HG03095 (cell line): ENCODE measurements around the gene ISM1.

Experiments used
- ATAC-seq: cut with Tn5 transposase; IDR thresholded peaks from one replicate; pipeline ENCODE4 v1.9.1; 2021; ENCODE audit warnings: moderate library complexity; ENCODE audit not compliant: unreplicated experiment

Gene ISM1

GRCh38 chr20:13278812-13279570 is 57.9 kb downstream of the ISM1 start:
- no peak for ATAC-seq

DNA sequence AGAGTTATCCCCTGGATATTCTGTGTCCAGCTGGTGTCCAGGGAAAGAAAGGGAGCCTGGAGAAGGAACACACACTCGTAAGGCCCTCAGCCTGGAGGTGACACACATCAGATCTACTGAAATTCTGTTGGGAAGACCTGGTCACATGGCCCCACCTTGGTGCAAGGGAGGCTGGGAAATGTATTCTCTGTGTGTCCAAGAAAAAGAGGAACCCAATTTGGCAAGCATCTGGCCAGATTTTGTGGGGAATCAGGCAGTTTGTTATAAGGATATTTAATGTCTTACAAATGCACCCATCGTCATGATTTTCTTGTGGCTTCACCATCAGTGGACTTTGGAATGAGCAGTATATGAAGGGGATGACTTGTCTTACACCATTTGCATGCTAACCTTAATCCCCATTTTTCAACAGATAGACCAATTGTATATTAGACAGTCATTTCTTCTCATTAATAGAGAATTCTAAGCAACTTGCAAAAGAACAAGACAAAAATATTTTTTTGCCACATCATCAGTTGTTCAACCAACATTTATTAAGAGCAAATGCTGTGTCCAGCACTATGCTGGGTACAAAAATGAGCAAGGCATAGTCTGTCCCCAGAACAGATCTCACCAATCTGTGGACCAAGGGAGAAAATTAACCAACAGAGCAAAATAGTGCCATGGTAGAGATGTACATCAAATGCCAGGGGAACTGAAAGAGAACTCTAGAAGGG is 59.7 kb downstream of the ISM1 start:
- ATAC-seq: no peak

GRCh38 chr20:13283869-13284829 is 63.1 kb downstream of the ISM1 start:
- ATAC-seq: no peak

DNA sequence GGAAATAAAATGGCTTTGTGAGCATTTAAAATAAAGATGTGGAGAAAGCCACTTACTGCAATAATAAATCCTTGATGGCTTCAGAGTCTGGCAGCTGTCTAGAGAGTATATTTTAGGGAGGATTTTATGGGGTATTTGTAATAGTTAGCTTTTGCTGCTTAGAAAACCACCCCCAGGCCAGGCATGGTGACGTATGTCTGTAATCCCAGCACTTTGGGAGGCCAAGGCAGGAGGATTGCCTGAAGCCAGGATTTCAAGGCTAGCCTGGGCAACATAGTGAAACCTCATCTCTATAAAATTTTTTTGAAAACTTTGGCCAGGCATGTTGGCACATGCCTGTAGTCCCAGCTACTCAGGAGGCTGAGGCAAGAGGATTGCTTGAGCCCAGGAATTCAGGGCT is 63.8 kb downstream of the ISM1 start:
- ATAC-seq: no peak

GRCh38 chr20:13285408-13285807 is 64.3 kb downstream of the ISM1 start:
- no peak for ATAC-seq

GRCh38 chr20:13286052-13286451 is 65.0 kb downstream of the ISM1 start:
- no peak for ATAC-seq

- no peak for ATAC-seq
Observed at GRCh38 chr20:13286607-13287006, 65.5 kb downstream of the ISM1 start.

DNA sequence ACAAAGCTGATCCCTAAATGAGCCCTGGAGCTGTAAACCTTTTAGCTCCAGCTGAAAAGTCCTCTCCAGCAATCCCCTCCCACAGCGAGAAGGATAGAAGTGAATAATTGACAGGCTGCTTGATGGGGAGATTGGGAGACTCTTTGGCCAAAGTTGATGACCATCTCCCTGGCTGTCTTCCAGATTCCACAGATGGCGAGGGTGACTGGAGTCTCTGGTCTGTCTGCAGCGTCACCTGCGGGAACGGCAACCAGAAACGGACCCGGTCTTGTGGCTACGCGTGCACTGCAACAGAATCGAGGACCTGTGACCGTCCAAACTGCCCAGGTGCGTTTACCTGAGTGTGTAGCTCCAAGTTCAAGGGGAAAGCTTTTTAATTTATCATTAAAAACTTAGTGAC is 67.3 kb downstream of the ISM1 start:
- ATAC-seq: no peak

DNA sequence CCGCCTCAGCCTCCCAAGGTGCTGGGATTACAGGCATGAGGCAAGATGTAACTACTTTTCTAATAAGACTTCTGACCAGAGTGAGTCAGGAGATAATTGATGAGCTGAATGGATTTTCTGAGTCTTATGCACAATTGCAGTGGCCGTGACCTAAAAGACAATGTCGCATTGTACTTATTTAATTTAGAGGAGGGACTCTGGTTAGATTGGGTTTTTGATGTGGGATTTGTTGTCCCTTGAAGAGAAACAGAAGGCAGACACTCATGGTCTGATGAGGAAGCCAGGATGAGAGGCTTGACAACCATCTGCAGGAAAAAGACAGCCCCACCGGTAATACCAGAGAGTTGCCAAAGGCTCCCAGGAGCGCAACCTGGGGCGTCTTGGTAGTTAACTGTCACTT is 68.0 kb downstream of the ISM1 start:
- ATAC-seq: no peak

- ATAC-seq: no peak
Observed at GRCh38 chr20:13290724-13291123, 69.7 kb downstream of the ISM1 start.

- no peak for ATAC-seq
Observed at GRCh38 chr20:13291157-13291556, 70.1 kb downstream of the ISM1 start.

DNA sequence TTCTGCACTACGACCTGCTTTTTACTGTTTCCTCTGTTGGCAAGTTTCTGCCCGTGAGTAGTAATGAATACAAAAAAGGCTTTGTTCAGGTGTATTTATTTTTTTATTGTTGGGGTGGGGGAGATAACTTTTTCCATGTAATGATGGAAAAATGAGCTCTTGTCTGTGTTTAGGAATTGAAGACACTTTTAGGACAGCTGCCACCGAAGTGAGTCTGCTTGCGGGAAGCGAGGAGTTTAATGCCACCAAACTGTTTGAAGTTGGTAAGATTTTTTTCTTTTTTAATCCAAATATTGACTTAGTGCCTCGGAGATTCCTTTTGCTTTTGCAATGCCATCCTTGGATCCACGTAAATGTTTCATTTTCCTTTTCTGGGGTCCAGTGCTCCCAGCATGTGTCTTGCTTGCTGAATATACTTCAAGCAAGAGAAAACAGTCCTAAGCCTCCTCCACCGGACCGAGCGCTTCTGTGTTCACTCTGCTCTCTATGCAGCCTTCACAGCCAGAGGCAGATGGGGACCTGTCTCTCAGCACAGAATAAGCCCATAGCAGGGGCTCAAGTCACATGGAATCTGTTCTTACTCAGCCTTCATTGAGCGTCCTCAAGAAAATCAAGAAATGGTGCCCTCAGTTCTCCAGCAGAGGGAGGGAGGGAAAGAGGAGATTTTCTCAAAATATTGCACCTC is 71.3 kb downstream of the ISM1 start:
- no peak for ATAC-seq

GRCh38 chr20:13294522-13294921 is 73.4 kb downstream of the ISM1 start:
- no peak for ATAC-seq

DNA sequence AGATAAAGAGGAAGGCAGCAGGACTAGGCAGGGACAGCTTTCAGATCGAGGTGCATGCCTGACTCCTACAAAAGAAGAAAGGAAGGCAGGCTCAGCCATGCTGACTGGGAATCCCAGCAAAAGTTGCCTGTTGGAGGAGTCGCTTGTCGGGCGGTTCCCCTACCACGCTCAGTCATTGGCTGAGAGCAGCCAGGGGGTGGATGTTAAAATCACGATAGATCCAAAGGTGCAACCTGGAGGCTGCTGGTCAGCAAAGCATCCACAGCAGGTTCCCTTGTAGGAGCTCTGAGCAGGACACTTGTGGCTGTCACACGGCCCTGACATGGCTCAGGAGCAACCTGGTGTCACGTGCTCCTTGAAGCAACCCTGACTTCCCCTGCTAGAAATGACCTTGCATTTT is 74.6 kb downstream of the ISM1 start:
- no peak for ATAC-seq

DNA sequence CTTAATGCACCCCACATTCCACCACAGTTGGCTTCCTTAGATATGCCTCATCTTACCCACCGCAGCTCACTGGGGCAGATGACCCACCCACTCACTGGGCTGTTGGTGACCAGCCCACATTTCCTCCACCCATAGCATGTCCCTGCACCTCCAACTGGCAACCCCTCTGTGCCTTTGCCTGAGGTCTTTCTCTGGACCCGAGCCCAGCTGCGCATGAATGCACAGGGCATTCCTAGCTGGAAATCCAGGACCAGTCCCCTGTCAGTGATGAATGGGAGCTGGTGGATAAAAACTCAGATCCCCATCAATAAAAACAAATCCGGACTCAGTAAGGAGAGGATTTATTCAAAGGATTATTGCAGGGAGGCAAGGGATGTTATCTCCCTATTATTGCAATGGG is 75.0 kb downstream of the ISM1 start:
- no peak for ATAC-seq

- no peak for ATAC-seq
Observed at GRCh38 chr20:13297147-13297899, 76.2 kb downstream of the ISM1 start.

DNA sequence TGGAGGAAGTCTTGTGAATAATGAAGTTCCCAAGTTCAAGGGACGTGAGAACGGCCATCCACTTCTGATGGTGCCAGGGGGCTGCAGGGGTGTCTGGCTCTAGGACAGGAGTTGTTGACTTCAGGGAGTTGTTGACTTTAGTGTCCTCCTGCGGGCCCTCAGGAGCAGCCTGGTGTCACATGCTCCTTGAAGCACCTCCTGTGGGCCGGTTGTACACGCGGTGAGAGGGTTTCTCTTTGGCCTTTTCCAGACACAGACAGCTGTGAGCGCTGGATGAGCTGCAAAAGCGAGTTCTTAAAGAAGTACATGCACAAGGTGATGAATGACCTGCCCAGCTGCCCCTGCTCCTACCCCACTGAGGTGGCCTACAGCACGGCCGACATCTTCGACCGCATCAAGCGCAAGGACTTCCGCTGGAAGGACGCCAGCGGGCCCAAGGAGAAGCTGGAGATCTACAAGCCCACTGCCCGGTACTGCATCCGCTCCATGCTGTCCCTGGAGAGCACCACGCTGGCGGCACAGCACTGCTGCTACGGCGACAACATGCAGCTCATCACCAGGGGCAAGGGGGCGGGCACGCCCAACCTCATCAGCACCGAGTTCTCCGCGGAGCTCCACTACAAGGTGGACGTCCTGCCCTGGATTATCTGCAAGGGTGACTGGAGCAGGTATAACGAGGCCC is 77.8 kb downstream of the ISM1 start:
- ATAC-seq: no peak

- no peak for ATAC-seq
Observed at GRCh38 chr20:13299401-13299800, 78.3 kb downstream of the ISM1 start.

DNA sequence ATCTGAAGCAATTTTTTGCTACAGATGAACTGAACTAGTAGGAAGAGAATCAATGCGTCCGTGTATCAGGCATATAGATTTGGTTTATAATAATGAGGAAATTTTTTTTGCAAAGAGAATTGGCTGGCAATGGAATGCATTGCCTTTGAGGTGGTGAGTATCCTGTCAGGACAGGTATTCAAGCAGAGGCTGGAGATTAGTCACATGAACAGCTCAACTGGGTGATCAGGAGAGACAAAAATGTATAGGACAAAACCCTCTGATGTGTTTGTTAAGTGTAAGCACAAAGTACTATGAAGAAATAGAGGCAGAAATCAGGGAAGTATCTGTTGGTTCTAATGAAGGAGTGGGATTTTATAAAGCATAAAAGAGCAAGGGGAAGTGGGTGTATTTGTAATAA is 80.5 kb downstream of the ISM1 start:
- no peak for ATAC-seq
